Inflammatory macrophage treated with lipopolysaccharide for 4 hours (primary cell): ENCODE measurements around the gene PCNA.
A peak's percentile ranks its signal among the peaks of the same experiment; 100 is the strongest.
"Not testable (repeated sequence)": the region's sequence is repeated elsewhere in the genome, so short reads cannot be mapped to it uniquely, and the experiment has no call there.

Experiments
- DNase-seq: peaks from one replicate; pipeline ENCODE4 v3.0.0-alpha.2; 2020

Gene PCNA

GRCh38 chr20:5141615-5142014 is 21.9 kb upstream of the PCNA start:
- no peak for DNase-seq

DNA sequence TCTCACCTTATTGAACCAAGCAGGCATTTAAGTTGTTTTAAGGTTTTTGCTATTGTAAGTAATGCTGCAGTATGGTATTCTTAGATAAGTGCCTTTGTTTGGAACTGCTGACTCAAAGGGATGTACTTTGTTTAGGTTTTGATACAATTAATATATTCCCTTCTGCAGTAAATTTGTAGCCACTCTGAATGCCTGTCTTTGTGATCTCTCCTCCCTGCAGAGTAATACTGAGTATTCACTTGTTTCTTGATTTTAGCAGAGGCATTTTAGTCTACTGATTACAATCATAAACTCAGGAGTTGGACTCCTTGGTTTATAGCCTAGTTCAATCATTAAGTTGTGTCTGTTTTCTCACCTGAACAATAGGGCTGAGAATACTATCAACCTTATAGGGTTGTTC is 20.4 kb upstream of the PCNA start:
- DNase-seq, result no peak

DNA sequence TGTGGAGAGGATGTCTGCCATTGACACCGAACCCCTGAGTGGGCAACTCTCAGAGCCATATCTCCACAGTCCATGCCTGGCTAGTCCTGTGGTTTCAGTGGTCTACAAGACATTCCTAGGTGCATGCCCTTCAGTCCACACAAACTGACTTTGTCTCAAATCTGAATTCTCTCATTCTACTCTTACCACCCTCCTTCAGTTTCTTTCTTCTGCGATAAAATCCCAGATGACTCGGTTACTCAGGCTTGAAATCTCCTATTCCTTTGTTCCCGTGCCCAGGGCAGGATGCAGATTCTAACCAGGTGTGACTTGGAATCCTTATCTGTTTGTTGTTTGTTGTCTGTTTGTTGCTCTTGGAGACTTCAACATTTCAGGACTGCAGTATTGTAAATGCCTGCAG is 16.3 kb upstream of the PCNA start:
- DNase-seq, result no peak

- DNase-seq, result no peak
Measured at GRCh38 chr20:5135363-5136012, 15.7 kb upstream of the PCNA start.

DNA sequence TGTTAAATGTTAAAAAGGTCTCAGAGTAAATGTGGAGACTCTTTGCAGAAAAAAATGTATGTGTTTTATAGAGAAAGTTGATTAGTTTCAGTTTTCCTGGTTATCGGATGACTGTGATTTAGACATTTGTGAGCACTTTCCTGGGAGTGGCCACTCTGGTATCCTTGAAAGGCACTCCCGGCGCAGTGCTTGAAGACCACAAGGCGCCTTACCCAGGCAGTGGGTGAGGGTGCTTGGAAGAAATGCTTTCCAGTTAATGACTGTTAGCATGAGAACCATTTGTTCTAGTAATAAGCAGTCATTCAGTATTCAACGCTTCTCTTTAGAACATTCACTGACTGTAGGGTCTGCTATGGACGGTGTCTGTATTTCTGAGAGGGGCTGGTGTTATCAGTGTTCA is 14.2 kb upstream of the PCNA start:
- no peak for DNase-seq

GRCh38 chr20:5131502-5131901 is 11.7 kb upstream of the PCNA start:
- no peak for DNase-seq

DNA sequence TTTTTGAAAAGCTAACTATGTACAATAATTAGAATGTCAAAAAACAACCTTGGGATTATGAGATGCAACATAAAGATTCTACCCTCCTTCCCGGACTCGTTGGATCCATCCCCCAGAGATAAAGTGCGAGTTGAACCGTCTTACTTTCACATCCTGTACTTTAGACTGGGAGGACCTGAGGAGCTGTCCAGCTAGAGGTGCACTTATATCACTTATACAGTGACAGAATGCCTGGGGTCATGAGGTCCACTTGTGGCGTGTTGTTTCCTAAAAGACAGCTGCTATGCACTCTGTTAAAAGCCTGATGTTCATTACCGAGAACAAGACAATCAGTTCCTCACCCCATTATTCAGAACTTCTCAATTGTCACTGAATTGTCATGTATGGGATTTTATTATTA is 9.1 kb upstream of the PCNA start:
- DNase-seq, result no peak

DNA sequence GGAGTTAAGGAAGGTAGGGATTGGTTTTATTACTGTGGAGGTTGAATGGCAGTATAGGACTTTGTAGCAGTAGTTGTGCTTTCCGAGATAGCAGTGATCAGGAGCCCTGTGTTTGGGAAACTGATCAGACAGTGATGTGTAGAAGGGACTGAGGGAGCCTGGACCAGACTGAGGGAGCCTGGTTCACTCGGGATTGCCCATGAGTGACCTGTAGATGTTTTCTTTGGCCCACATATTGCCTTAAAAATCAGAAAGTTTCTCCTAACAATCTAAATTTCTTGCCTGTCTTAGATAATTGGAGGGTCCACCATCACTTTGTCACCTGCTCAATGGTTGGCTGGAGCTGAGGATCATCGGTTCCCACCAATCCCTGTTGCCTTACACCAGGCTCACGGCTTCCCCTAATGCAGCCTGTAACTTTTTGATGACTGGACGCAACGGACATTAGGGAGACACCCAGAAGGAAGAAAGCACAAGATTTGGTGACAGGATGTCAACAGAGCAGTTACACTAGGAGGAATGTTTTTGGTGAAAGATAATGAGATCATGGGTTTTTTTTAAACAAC is 8.2 kb upstream of the PCNA start:
- peak; percentile 88 for DNase-seq

DNA sequence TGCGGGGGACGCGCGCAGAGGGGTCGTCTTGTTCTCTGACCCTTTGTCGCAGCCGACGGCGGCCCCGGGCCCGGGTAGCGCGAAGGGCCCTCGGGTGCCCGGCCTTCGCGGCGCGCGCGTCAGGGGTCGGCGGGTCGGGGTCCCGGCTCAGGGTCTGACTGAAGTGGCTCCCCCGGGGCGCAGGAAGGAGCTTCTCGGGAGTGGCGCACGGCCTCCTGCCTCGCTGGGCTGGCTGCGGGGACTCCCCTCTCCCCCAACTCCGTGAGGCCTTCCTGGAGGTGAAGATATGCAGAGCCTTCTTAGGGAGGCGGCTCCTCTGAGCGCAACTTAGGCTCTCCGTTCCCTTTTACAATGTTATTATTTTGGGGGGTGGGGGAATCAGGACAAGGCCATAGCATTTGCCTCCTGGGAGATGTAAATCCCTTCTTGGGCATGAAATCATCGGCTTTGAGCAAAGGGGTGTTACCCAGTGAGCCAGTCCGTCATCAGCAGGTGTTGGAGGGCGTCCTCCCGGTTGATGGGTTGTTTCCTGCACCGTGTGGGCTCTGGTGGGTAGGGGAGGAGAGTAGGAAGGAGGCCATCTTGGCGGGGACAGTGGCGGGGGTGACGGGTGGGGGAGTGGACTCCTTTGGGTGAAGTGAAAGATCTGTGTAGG is 7.6 kb upstream of the PCNA start:
- peak; percentile 66 for DNase-seq

DNA sequence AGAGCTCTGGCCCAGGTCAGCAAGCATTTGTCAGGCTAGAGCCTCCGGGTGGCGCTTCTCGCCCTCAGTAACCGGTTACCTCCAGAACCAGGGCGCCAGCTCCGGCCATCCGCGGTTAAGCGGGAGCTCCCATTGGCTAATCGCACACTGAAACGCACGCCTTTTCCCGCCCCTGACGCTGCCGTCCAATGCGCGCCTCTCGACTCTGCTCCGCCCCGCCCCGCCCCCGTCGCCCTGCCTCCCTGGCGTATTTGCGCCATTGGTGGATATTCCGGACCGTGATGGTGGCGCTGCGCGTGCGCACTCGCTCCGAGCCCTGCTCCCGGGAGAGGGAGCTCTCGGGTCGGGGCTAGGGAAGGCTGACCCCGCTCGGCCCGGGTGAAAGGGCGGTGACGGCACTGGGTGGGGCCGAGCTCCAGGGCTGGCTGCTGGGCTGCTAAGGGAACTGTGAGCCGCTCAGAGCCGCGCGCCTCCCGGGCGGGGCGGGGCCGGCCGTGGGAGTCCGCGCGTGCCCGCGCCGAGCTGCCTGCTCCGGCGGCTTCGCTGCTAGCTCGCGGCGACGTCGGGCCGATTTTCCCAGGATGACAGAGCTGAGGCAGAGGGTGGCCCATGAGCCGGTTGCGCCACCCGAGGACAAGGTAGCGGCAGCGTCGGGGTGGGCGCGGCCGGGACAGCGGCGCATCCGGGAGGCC is 6.9 kb upstream of the PCNA start, which contains the start of gene CDS2:
Gene CDS2, plus strand, starts transcription at position 497 of the 692 bp plus-strand sequence. Its CDS starts 85 bp downstream, at position 582.
- DNase-seq, result peak; percentile 100

GRCh38 chr20:5122873-5123260 is 3.1 kb upstream of the PCNA start:
- no peak for DNase-seq

DNA sequence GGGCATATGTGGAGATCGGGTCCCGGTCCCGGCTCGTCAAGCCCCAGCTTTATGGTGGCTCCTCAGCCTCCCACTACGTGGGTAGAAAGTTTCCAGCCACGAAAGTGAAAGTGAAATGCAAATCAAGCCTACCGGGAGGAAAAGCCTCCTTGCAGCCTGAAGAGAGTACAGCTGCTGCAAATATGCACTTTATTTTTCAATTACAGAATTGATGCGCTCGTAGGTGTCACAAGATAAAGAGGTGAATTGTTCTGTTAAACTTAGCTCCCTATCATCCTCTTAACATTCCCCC is 373 bp upstream of the PCNA start:
- DNase-seq, result no peak

DNA sequence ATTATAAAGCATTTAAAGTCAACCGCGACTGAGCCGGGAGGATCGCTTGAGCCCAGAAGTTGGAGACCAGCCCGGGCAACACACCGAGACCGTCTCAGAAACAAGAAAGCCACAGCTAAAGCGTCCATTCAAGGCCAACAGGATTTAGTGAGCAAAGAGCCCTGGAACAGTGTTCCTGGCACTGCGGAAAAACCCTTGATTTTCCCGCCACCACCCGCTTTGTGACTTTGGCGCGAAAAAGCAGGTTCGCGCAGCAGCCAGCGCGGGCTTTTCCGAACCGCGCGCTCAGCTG is 669 bp downstream of the PCNA start:
- DNase-seq, result no peak

DNA sequence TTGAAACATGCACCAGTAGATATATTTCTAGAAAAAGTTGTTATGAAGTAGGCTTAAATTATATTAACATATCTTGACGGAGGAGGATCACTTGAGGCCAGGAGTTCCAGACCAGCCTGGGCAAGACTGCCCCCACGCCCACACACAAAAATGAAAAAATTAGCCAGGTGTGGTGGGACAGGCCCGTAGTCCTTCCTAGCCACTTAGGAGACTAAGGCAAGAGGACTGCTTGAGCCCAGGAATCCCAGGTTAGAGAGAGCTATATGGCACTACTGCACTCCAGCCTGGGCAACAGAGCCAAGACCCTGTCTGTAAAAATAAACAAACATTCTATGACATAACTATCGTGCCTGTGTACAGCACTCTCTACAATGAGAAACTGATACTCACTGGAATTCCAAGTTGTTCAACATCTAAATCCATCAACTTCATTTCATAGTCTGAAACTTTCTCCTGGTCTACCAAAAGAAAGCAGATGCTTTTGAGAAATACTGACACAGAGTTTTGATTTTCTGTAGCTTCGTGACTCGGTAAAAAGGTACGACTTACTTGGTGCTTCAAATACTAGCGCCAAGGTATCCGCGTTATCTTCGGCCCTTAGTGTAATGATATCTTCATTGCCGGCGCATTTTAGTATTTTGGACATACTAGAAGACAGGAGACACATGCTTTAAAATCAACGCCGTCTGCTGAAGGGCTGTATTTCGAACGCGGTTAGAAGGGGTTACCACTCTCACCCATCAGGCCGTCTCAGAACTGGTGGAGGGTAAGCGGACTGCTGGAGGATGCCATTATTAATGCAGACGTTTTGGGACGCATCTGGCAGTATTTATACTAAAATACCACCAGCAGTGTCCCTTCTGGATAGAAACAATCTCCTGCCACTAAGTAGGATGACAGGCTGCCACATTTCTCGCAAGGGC is 1.3 kb downstream of the PCNA start:
- no peak for DNase-seq

DNA sequence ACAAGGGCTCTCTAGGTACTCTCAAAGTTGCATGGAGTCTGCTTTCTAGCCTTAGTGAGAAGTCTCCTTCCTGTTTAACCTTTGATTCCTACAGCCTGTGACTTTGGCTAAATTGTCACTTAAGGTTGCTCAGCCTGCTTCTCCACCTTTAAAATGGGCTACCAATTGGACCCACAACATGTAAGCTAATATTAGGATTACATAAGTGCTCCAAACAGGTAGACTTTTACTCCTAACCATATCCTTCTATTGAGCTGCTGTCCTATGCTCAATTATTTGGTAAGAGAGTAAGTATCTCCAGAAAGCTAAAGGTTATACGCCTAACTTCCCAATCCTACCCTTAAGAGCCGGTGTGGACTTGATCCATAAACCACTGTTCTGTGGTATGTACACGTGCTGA is 2.9 kb downstream of the PCNA start:
- DNase-seq, result no peak

GRCh38 chr20:5114403-5114802 is 5.4 kb downstream of the PCNA start:
- DNase-seq, result no peak

DNA sequence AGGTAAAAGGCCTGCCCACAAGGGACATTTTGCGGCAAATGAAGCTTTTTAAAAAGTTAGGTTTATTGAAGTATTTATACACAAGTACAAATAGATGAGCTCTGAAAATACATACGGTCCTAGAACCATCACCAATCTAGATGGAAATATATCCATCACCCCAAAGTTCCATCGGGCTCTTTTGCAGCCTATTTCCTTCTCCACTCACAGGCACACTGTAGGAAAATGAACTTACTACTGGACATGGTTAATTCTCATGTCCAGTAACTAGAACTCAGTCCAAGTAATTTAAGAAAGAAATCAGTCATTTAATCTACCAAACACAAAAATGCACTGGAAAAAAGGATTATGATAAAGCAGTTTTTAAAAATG is 6.2 kb downstream of the PCNA start:
- DNase-seq, result no peak

DNA sequence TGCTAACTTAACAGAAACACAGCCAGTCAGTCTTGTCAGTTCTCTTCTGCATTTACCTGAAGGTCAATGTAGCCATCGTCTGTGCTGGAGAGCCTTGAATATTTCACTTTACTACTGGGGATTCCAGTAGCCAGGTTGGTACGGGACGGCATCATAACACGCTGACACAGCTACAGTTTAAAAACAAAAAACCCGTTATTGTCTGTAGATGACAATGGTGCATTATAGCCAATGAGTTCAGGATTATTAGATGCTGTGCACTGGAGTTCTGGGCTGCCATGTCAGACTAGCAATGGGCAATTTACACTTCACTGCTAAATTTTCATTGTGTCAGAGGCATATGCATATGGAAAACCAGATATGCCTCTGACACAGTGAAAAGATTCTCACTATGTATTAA is 10.5 kb downstream of the PCNA start:
- DNase-seq, result no peak

GRCh38 chr20:5104479-5104878 is 15.3 kb downstream of the PCNA start:
- DNase-seq, result no peak

- DNase-seq, result peak; percentile 70
Measured at GRCh38 chr20:5100684-5101347, 18.9 kb downstream of the PCNA start.

GRCh38 chr20:5099909-5100308 is 19.8 kb downstream of the PCNA start:
- not testable (repeated sequence) for DNase-seq

DNA sequence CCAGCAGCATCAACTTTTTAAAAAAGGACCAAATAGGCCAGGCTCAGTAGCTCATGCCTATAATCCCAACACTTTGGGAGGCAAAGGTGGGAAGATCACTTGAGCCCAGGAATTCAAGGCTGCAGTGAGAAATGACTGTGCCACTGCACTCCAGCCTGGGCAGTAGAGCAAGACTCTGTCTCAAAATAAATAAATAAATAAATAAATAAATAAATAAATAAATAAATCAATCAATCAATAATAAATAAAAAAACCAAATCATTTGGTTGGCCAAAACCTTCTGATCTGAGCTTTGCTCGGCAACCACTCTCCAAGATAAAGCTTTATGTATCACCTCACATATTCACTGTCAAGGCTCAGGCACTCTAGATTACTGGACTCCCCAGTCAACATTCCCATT is 20.7 kb downstream of the PCNA start:
- DNase-seq, result not testable (repeated sequence)

DNA sequence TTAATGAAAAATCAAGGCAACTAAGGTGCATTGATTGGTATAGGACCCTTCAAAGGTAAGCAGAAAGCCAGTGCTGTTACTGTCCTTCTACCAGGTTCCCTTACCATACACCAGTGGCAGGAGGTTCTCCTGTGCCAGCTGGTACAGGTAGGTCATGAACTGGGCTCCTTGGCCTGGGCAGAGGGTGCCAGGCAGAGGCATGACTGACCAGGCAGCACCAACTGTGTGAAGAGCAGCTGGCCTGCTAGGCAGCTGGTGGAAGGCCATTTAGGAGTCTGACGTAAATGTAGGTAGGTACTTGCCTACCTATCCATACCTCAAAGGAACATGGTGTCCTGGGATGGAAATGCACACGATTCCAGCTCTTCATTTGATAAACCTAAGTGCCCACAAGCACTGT is 23.3 kb downstream of the PCNA start:
- no peak for DNase-seq
